Measurements from ENCODE around the gene TGM2.

DNA sequence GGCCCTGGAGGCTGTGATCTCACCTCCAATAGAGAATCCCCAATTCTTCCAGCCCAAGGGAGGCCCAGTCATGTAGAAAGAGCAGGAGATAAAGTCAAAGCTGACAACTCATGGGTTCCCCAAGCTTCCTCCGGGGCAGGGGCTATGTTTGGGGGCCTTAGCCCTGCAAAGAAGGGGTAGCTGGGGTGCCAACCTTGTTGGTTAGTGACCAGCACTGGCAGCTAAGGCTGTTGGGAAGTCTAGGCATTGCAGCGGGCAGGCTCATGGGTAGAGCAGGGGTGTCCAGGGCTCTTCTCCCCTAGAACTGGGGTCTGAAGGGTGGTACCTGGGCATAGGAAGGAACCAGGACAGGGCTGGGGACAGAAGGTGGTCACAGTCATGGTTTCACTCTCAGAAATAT lies 36.4 kb downstream of the TGM2 start:
- TF ChIP-seq, protein P1, sequence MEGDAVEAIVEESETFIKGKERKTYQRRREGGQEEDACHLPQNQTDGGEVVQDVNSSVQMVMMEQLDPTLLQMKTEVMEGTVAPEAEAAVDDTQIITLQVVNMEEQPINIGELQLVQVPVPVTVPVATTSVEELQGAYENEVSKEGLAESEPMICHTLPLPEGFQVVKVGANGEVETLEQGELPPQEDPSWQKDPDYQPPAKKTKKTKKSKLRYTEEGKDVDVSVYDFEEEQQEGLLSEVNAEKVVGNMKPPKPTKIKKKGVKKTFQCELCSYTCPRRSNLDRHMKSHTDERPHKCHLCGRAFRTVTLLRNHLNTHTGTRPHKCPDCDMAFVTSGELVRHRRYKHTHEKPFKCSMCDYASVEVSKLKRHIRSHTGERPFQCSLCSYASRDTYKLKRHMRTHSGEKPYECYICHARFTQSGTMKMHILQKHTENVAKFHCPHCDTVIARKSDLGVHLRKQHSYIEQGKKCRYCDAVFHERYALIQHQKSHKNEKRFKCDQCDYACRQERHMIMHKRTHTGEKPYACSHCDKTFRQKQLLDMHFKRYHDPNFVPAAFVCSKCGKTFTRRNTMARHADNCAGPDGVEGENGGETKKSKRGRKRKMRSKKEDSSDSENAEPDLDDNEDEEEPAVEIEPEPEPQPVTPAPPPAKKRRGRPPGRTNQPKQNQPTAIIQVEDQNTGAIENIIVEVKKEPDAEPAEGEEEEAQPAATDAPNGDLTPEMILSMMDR (optimal IDR thresholded peaks at IDR 0.05 in 1 of 3, IDR thresholded peaks at IDR 0.05 in 1 of 3, conservative IDR thresholded peaks at IDR 0.05 in 1 of 3; ENCODE audit: extremely low read depth in 1 of 3, insufficient read depth in 2 of 3, low read length in 3 of 3), result no peak
- TF ChIP-seq EZH2 (IDR thresholded peaks at IDR 0.05; ENCODE audit: low read length), result no peak
